Stimulated activated CD8-positive, alpha-beta memory T cell treated with anti-CD3 and anti-CD28 coated beads, Interleukin-4, amount 100 ng/mL, for 48 hours (primary cell): ENCODE results near the gene LRRC57.
"Not testable (repeated sequence)": the region's sequence is repeated elsewhere in the genome, so short reads cannot be mapped to it uniquely, and the experiment has no call there.

Experiments
- DNase-seq: peaks from one replicate; pipeline ENCODE4 v3.0.0-alpha.2; 2020

Gene LRRC57

GRCh38 chr15:42548249-42549031, at the start of gene LRRC57, which contains the start of gene HAUS2:
TSS of gene LRRC57 (minus strand) at chr15:42548793. CDS start at chr15:42548434, 359 bp downstream.
TSS of gene HAUS2 (plus strand) at chr15:42548838. CDS start at chr15:42548873, 35 bp downstream.
- peak; percentile 95 for DNase-seq

- no peak for DNase-seq
These were observed 47.1 kb upstream of the LRRC57 start for GRCh38 chr15:42595626-42596240.

GRCh38 chr15:42594095-42594494, 45.5 kb upstream of the LRRC57 start:
- no peak for DNase-seq

GRCh38 chr15:42593143-42593542, 44.5 kb upstream of the LRRC57 start:
- DNase-seq = no peak

GRCh38 chr15:42592716-42593115, 44.1 kb upstream of the LRRC57 start:
- no peak for DNase-seq

- no peak for DNase-seq
These were observed 42.8 kb upstream of the LRRC57 start for GRCh38 chr15:42591238-42591934.

GRCh38 chr15:42590619-42591237, 42.1 kb upstream of the LRRC57 start:
- DNase-seq = no peak

- DNase-seq = no peak
These were observed 35.6 kb upstream of the LRRC57 start for GRCh38 chr15:42584031-42584765.

GRCh38 chr15:42582569-42583375, 34.2 kb upstream of the LRRC57 start:
- no peak for DNase-seq

GRCh38 chr15:42581272-42581730, 32.7 kb upstream of the LRRC57 start:
- peak; percentile 83 for DNase-seq

GRCh38 chr15:42578984-42579537, 30.5 kb upstream of the LRRC57 start:
- no peak for DNase-seq

GRCh38 chr15:42577514-42578031, 29.0 kb upstream of the LRRC57 start:
- DNase-seq = no peak

GRCh38 chr15:42576776-42577175, 28.2 kb upstream of the LRRC57 start:
- DNase-seq = no peak

GRCh38 chr15:42576040-42576594, 27.5 kb upstream of the LRRC57 start:
- DNase-seq = no peak

GRCh38 chr15:42575188-42576039, 26.8 kb upstream of the LRRC57 start, which contains the start of gene STARD9:
TSS of gene STARD9 (plus strand) at chr15:42575606. CDS start at chr15:42575716, 110 bp downstream.
- DNase-seq = peak; percentile 96

GRCh38 chr15:42558739-42559138, 10.1 kb upstream of the LRRC57 start:
- DNase-seq = no peak

GRCh38 chr15:42556550-42557207, 8.1 kb upstream of the LRRC57 start:
- DNase-seq = not testable (repeated sequence)

GRCh38 chr15:42553554-42553953, 5.0 kb upstream of the LRRC57 start:
- no peak for DNase-seq
